Hypothalamus (tissue), 51 donors: Measurements from ENCODE around the gene ZSCAN26.
A peak's percentile ranks its signal among the peaks of the same experiment; 100 is the strongest.
"Not testable (repeated sequence)": the region's sequence is repeated elsewhere in the genome, so short reads cannot be mapped to it uniquely, and the experiment has no call there.

Experiments
- DNase-seq, 51 donors: peaks; one replicate each; lab custom pipeline; 2025; lab: John Stamatoyannopoulos, UW

The ZSCAN26 gene

GRCh38 chr6:28252009-28252975, 14.7 kb upstream of the ZSCAN26 start, which contains the start of gene ZKSCAN4:
TSS of gene ZKSCAN4 (minus strand) at chr6:28252269. CDS start at chr6:28251980, 289 bp downstream.
- peak in 50 of 51 donors; percentile 11 to 86 (median 52) for DNase-seq

DNA sequence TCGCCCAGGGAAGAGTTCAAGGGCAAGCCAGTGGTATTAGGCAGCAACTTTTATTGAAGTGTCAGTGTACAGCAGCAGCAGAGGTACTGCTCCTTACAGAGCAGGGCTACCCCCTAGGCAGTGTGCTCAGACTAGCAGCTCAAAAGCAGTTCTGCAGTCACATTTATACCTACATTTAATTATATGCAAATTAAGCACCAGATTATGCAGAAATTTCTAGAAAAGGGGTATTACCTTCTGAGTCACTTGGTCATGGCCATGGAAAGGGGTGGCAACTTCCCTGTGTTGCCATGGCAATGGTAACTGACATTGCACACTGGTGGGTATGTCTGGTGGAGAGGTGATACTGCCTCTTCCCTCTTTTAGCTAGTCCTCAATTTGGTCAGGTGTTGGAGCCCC, 12.8 kb upstream of the ZSCAN26 start:
- no peak for DNase-seq

- no peak for DNase-seq
These were observed 9.9 kb upstream of the ZSCAN26 start for GRCh38 chr6:28257042-28257441.

DNA sequence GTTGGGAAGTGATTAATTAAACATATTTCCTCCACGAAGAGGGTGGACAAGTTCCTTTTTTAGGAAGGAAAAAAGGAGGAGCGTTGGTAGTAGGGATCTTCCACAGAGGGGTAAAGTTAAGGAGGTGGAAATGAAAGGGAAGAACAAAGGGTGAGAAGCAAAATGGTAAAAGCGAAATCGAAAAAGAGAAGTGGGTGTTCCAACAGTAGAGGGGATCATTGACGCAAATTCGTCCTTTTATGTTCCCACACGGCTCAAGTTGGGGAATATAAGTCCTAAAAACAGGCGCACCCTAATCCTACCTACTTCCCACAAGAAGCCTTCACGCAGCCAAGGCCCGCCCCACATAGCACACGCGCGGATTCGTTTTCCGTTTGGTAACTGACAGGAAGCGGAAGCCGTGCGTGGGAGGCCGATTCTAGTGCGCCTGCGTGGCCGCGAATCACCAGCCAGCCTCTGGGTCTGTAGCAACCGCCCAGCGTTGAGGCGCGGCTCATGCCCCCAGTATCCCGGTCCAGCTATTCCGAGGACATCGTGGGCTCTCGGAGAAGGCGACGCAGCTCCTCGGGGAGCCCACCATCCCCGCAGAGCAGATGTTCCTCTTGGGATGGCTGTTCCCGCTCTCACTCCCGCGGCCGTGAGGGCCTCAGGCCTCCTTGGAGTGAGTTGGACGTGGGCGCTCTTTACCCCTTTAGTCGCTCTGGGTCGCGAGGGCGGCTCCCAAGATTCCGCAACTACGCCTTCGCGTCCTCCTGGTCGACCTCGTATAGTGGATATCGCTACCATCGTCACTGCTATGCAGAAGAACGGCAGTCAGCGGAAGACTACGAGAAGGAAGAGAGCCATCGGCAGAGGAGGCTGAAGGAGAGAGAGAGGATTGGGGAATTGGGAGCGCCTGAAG, 7.8 kb upstream of the ZSCAN26 start, which contains the start of gene NKAPL:
Gene NKAPL, plus strand, starts transcription at position 421 of the 901 bp plus-strand sequence. Its CDS starts 75 bp downstream, at position 496.
- DNase-seq = peak in 47 of 51 donors; percentile 9 to 72 (median 43)

- no peak for DNase-seq
These were observed 3.0 kb upstream of the ZSCAN26 start for GRCh38 chr6:28263922-28264321.

DNA sequence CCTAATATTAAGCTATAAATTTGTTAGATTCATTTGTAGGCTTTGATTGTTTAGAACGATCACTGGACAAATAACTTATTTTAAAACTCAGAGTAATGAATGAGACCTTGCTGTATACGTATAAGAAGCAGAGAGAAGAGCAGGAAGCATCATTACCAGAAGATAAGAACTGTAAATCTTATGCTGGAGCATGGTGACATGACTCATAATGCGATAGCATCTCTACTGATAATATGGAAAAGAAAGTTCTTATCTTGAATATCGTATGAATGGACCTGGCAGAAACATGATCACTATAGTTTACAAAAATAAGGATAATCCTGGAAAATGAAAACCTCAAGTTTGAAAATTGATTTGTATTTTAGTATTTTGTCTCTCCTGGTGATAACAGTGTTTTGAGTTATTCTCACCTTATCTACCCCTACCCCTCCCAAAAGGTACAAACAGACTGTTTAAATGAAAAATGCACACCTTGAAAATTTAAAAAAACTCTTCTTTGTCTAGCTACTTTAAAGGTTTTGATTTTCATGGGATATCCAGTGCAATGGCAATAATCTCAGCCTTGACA, 2.0 kb upstream of the ZSCAN26 start:
- no peak for DNase-seq

DNA sequence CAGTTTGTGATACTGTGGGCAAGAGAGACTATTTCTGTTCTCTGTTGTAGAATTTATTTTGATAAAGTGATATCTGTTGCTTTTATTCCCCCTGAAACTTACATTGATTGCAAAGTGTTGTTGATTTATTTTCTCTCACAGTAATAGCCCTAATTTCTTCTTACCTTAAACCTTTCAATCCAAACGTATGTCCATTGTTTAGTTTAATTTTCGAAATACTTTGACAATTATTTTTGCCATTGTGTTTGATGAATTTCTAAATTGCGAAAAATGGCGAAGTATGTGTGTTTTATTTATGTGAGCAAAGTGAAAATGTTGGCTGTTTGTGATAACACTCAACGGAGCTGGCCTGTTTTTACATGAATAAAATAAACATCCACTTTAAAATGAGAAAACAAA, 381 bp upstream of the ZSCAN26 start:
- DNase-seq = no peak

DNA sequence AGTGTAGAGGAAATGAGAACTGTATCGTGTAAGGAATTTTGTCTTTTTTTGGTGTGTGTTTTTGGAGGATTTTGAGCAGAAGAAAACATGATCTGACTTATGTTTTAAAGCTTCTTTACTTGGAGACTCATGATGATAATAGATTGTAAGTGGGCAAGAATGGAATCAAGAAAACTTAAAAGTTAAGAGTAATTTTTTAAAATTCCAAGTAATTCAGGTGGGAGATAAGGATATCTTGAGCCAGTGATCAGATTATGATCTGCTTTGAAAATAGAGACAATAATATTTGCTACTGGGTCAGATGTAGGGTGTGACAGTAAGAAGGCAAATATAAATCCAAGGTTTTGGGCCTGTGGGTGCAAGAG, 734 bp downstream of the ZSCAN26 start:
- DNase-seq = no peak

GRCh38 chr6:28269492-28269891, 2.5 kb downstream of the ZSCAN26 start:
- DNase-seq = no peak

GRCh38 chr6:28274888-28275287, 7.9 kb downstream of the ZSCAN26 start:
- DNase-seq = no peak

GRCh38 chr6:28277746-28278145, 10.8 kb downstream of the ZSCAN26 start:
- no peak for DNase-seq

GRCh38 chr6:28280595-28281287, 13.8 kb downstream of the ZSCAN26 start:
- DNase-seq = no peak

DNA sequence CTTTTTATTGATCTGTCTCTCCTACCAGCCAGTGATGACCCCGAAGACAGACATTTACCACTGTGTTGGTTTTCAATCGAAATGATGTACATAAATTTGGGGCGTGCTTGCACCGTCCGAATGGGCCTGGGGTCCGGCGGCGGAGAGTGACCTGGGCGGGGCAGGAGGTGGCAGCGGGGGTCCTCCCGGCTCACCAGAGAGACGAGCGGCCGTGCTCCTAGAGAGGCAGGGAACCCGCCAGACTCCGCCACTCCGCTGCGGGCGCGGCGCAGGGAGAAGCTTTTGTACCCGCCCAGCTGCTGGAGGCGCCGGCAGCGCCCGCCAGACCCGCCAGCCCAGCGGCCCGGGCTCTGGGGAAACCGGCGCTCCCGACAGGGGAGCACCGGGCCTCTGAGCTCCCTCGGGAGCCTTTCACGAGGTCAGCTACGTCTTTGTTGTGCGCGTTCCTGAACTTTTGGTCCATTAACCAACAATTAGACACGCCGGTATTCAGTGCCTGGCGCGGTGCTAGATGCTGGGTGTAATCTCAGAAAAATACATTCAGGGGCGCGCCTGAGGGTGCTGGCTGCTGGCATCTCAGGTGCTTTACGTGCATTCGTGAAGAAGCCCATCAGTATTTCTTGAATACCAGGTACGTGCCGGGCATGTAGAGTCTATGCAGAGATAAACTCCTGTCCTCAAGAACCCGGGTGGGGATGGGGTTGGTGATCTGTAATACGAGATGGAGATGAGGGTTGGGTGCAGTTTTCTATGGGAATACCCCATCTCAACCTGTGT, 14.5 kb downstream of the ZSCAN26 start, which contains the start of gene PGBD1:
Gene PGBD1, plus strand, starts transcription at position 285 of the 777 bp plus-strand sequence. CDS start 2,242 bp downstream, outside the sequence.
- peak in 46 of 51 donors; percentile 1 to 70 (median 40) for DNase-seq

GRCh38 chr6:28282926-28283325, 16.0 kb downstream of the ZSCAN26 start:
- DNase-seq = no peak

- no peak for DNase-seq
These were observed 24.6 kb downstream of the ZSCAN26 start for GRCh38 chr6:28291573-28291972.

- DNase-seq = no peak
These were observed 28.4 kb downstream of the ZSCAN26 start for GRCh38 chr6:28295326-28295725.

DNA sequence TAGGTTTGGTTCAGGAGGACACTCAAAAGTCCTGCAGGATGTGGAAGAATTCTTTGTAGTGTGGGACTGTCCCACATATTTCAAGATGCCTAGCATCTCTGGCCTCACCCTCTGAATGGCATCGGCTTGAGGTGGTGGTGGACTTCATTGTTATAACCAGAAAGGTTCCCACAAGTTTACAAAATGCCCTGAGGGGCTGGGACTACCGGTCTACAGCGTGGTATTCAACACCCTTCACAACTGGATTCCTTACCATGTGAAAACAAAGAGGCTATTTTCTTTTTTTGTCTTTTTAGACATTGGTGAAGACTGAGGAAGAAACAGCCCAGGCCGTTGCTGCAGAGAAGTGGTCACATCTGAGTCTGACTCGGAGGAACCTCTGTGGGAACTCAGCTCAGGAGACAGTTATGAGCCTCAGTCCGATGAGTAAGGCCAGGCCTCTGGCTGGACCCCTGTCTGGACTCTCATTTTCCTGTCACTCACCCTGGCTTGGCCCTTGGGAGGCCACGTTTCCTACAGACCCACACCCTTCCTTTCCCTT, 29.6 kb downstream of the ZSCAN26 start:
- DNase-seq = no peak

- no peak for DNase-seq
These were observed 36.6 kb downstream of the ZSCAN26 start for GRCh38 chr6:28303570-28303969.

DNA sequence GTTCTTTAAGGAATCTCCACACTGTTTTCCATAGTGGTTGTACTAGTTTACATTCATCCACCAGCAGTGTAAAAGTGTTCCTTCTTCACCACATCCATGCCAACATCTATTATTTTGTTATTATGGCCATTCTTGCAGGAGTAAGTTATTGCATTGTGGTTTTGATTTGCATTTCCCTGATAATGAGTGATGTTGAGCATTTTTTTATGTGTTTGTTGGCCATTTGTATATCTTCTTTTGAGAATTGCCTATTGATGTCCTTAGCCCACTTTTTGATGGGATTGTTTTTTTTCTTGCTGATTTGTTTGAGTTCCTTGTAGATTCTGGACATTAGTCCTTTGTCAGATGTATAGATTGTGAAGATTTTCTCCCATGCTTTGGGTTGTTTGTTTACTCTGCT, 39.4 kb downstream of the ZSCAN26 start:
- DNase-seq = not testable (repeated sequence)
